Suppressor macrophage treated with lipopolysaccharide for 1 hour (primary cell): ENCODE results near the gene EFHC2.
A peak's percentile ranks its signal among the peaks of the same experiment; 100 is the strongest.

ENCODE experiments used
- DNase-seq, 3 donors: peaks; one replicate each; pipeline ENCODE4 v3.0.0-alpha.2; 2020 to 2022

The EFHC2 gene

GRCh38 chrX:44144177-44144945 is 199.1 kb downstream of the EFHC2 start:
- no peak for DNase-seq

DNA sequence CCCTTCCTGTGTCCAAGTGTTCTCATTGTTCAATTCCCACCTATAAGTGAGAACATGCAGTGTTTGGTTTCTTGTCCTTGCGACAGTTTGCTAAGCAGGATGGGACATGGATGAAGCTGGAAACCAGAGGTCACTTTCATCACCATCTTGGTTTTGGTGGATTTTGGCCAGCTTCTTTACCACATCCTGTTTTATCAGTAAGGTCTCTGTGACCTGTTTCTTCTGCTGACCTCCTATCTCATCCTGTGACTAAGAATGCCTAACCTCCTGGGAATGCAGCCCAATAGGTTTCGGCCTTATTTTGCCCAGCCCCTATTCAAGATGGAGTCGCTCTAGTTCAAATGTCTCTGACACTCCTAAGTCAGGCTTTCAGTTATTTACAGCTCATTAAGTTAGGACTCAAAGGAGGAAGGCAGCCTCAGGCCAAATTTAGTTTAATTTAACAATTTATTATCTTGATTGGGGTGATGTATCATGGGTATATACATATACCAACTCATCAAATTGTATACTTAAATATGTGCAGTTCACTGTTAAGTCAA is 200.3 kb downstream of the EFHC2 start:
- no peak for DNase-seq

DNA sequence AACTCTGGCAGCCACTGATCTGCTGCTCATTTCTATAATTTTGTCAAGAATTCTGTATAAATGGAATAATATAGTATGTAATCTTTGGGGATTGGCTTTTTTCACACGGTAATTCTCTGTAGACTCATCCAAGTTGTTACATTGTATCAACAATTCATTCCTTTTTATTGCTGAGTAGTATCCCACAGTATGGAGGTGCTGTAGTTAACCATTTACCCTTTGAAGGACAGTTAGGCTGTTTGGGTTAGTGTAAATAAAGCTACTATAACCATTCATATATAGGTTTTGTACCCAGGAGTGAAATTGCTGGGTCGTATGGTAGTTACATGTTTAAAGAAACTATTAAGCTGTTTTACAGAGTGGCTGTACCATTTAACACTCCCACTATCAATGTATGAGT is 213.3 kb downstream of the EFHC2 start:
- no peak for DNase-seq

DNA sequence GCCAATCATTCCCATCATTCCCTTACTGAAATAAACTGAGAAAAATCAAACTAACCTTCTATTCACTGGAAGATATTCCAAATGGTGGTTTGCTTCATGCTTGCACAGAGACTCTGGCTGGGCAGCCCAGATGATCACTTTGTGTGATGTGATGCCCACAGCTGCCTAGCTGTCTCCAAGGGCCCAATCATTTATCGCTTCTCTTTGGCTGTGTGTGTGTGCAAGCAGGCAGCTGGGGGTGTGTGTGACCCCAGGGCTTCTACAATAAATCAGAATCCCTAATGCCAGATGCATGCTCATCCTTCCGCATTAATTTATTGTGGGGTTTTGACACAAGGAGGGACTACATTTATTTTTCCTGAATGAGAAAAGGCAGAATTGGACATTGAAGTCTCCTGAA is 230.1 kb downstream of the EFHC2 start:
- DNase-seq = no peak

GRCh38 chrX:44106864-44107263 is 236.6 kb downstream of the EFHC2 start:
- DNase-seq = peak in 2 of 3 donors; percentile 7 to 19

GRCh38 chrX:44105228-44105913 is 238.1 kb downstream of the EFHC2 start:
- DNase-seq = no peak

DNA sequence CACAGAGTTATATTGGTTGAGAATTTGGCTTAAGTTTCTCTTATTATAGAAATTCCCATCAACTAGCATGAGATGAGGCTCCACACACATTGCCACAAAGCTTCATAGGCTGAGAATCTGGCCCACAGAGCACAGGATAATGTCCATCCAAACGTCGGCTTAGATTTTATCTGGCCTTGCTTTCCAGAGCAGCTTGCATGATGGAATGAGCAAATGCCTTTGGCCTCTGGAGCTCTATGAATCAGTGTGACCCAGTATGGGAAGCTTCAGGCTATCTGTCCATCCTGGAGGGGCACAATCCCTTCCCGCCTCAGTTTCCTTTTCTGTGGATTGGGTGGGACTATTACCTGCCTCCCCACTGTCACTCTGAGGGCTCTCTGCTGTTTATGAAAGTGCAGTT is 238.8 kb downstream of the EFHC2 start:
- DNase-seq = no peak

DNA sequence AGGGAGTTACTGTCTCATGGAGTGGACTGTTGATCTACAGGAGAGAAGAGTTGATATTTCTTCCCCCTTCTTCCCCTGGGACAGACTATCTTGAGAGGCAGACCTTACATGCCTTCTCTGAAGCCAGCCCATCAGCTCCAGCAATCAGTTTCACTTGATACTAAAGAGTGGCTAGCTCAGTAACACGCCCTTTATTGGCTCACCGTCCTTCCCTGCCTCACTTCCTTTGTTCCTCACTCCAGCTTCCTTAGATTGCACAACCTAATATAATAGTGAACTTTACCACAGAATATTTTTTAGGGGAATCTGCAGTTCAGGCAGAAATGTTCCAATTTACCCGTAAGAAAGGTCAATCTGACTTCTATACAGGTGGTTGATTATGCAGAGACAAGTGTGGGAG is 242.2 kb downstream of the EFHC2 start:
- DNase-seq = peak; percentile 25 to 37 (median 30)

GRCh38 chrX:44099366-44099765 is 244.1 kb downstream of the EFHC2 start:
- peak; percentile 8 to 40 (median 37) for DNase-seq
